T follicular helper cell (primary cell): ENCODE results near the gene KLHL14.
"Not testable (repeated sequence)": the region's sequence is repeated elsewhere in the genome, so short reads cannot be mapped to it uniquely, and the experiment has no call there.

Source experiments
- DNase-seq: peaks from one replicate; pipeline ENCODE4 v3.0.0-alpha.2; 2020; ENCODE audit warnings: low read depth

The KLHL14 gene

GRCh38 chr18:32722279-32722678 is 50.5 kb downstream of the KLHL14 start:
- DNase-seq: no peak

GRCh38 chr18:32717126-32717525 is 55.7 kb downstream of the KLHL14 start:
- DNase-seq: no peak

- DNase-seq: no peak
Measured at GRCh38 chr18:32714571-32715148, 58.2 kb downstream of the KLHL14 start.

GRCh38 chr18:32712860-32713259 is 60.0 kb downstream of the KLHL14 start:
- no peak for DNase-seq

- no peak for DNase-seq
Measured at GRCh38 chr18:32711862-32712261, 61.0 kb downstream of the KLHL14 start.

- no peak for DNase-seq
Measured at GRCh38 chr18:32707586-32707985, 65.2 kb downstream of the KLHL14 start.

- DNase-seq: no peak
Measured at GRCh38 chr18:32707147-32707546, 65.7 kb downstream of the KLHL14 start.

- DNase-seq: no peak
Measured at GRCh38 chr18:32701313-32701712, 71.5 kb downstream of the KLHL14 start.

- no peak for DNase-seq
Measured at GRCh38 chr18:32698153-32698552, 74.7 kb downstream of the KLHL14 start.

- DNase-seq: no peak
Measured at GRCh38 chr18:32696376-32696775, 76.4 kb downstream of the KLHL14 start.

GRCh38 chr18:32695534-32695933 is 77.3 kb downstream of the KLHL14 start:
- no peak for DNase-seq

GRCh38 chr18:32688821-32689220 is 84.0 kb downstream of the KLHL14 start:
- no peak for DNase-seq

- DNase-seq: no peak
Measured at GRCh38 chr18:32684940-32685339, 87.9 kb downstream of the KLHL14 start.

- no peak for DNase-seq
Measured at GRCh38 chr18:32684096-32684495, 88.7 kb downstream of the KLHL14 start.

GRCh38 chr18:32683044-32683443 is 89.8 kb downstream of the KLHL14 start:
- no peak for DNase-seq

- DNase-seq: no peak
Measured at GRCh38 chr18:32677578-32677977, 95.2 kb downstream of the KLHL14 start.

- DNase-seq: no peak
Measured at GRCh38 chr18:32674491-32674890, 98.3 kb downstream of the KLHL14 start.

- no peak for DNase-seq
Measured at GRCh38 chr18:32672398-32672797, 100.4 kb downstream of the KLHL14 start.

GRCh38 chr18:32670727-32671126 is 102.1 kb downstream of the KLHL14 start:
- no peak for DNase-seq

GRCh38 chr18:32669549-32670165 is 103.2 kb downstream of the KLHL14 start:
- DNase-seq: no peak

- DNase-seq: no peak
Measured at GRCh38 chr18:32668956-32669355, 103.9 kb downstream of the KLHL14 start.

GRCh38 chr18:32661486-32662299 is 111.1 kb downstream of the KLHL14 start:
- no peak for DNase-seq

GRCh38 chr18:32654507-32654906 is 118.3 kb downstream of the KLHL14 start:
- DNase-seq: not testable (repeated sequence)
